Mucosa of descending colon (tissue), 3 donors: ENCODE measurements around the gene MKLN1. TPM values are rescaled to one million over a fixed set of nuclear protein-coding genes. Genes with fewer than 3 reads are reported as not detected.

ENCODE experiments used
- ATAC-seq: fragments of 200-7000 bp; cut with Tn5 transposase; one replicate; pipeline ENCODE4 v1.9.1; 2020; ENCODE audit warnings: mild to moderate bottlenecking, moderate library complexity
- DNase-seq, 3 donors: peaks; one replicate each; pipeline ENCODE4 v3.0.0-alpha.2; 2020
- H3K36me3 ChIP-seq: fragments of 200-600 bp; one replicate; pipeline ENCODE4 v1.8.0; 2021; ENCODE audit warnings: low read depth, mild to moderate bottlenecking
- H3K4me1 ChIP-seq: fragments of 200-600 bp; one replicate; pipeline ENCODE4 v1.8.0; 2021; ENCODE audit warnings: low read depth, mild to moderate bottlenecking
- H3K4me3 ChIP-seq: fragments of 200-600 bp; one replicate; pipeline ENCODE4 v1.8.0; 2021; ENCODE audit warnings: mild to moderate bottlenecking
- H3K9me3 ChIP-seq: fragments of 200-600 bp; one replicate; pipeline ENCODE4 v1.8.0; 2021; ENCODE audit warnings: mild to moderate bottlenecking
- intact Hi-C, 2 donors: fragments of 100-400 bp; cut with DNase I in 1 of 2; cut with micrococcal nuclease in 1 of 2; formaldehyde crosslinking; loops; one replicate each; pipeline versions ENCODE4 v1.11.0 to v1.11.1; 2022; cut with DNase I, micrococcal nuclease
- long read RNA-seq, 2 donors: library from polyadenylated mRNA; unstranded; transcript quantifications; one replicate each; pipeline ENCODE4 v2.0.0, GENCODE V29; 2019 to 2021
- total RNA-seq, 3 donors: library from RNA; stranded (reverse); fragmentation: NEBNext Ultra II Directional in 2 of 3; extraction: Animal tissue kit (Norgen Biotek cat#: 25700) in 2 of 3; gene quantifications; one replicate each; pipeline versions ENCODE4 v1.2.1 to v1.2.4, GENCODE V29; 2021 to 2023
- TF ChIP-seq, protein P1 (sequence below): fragments of 200-600 bp; IDR thresholded peaks from one replicate; pipeline ENCODE4 v1.8.0; 2022; ENCODE audit warnings: antibody characterized with exemption, mild to moderate bottlenecking
- donor health status: DM: no; HTN: no; CAD: no; lungs with moderate emphysema.
- donor health status: DM: no; HTN: no; CAD: no.
- donor health status: DM: no; HTN: yes; CAD: no.

Gene MKLN1
- 10 to 100 TPM; 41.5 to 66.1 (median 47.1) TPM for total RNA-seq
- long read RNA-seq, donor 1, full-length matches to known transcripts = 17 of 29 reads
- long read RNA-seq, donor 1, partial matches to known transcripts = 3 of 29 reads
- long read RNA-seq, donor 1, other reads (novel, unspliced or antisense) = 9 of 29 reads
- long read RNA-seq, donor 2, partial matches to known transcripts = 2 of 3 reads
- long read RNA-seq, donor 2, other reads (novel, unspliced or antisense) = 1 of 3 reads

DNA sequence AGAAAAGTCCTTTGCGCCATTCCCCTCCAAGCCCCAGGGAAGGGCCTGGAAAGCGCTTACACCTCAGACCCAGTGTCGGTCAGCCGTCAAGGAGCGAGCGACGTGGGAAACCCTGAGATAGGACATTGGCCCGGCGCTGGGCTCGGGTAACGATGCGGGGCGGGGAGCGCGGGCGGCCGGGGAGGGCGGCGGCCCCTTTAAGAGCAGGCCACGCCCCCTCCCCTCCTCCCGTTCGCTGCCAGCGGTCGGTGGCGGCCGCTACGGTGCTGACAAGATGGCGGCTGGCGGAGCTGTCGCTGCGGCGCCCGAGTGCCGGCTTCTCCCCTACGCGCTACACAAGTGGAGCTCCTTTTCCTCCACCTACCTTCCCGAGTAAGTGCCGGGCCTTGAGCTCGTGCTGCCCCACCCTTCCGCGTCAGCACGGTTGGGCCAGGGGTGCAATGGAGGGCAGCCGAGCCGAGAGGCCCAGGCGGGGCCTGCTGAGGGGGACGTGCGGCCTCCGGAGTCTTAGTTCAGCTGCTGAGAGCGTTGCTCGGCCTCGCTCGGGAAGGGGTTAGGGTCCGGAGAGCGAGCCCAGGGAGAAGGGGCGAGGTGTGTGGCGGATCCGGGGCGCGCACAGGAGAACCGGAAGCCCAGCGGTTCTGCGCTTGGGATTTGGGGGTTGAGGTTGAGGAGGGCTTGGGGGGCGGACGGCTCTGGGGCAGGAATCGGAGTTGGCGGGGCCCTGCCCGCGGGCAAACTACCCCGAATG lies at the start of gene MKLN1:
TSS of gene MKLN1 (plus strand) at position 251 of the 751 bp plus-strand sequence. CDS start at position 275, 24 bp downstream.
- Histone ChIP-seq H3K4me1 (peaks cover 26% of the 10 kb centered on the region), H3K9me3 (no peaks in the 10 kb centered on the region), H3K36me3 (no peaks in the 10 kb centered on the region), H3K4me3 (peak within 1 kb of the TSS; percentile 94)
- DNase-seq (peak; percentile 94 to 96 (median 94)), ATAC-seq (peak; percentile 99)
- TF ChIP-seq, protein P1, sequence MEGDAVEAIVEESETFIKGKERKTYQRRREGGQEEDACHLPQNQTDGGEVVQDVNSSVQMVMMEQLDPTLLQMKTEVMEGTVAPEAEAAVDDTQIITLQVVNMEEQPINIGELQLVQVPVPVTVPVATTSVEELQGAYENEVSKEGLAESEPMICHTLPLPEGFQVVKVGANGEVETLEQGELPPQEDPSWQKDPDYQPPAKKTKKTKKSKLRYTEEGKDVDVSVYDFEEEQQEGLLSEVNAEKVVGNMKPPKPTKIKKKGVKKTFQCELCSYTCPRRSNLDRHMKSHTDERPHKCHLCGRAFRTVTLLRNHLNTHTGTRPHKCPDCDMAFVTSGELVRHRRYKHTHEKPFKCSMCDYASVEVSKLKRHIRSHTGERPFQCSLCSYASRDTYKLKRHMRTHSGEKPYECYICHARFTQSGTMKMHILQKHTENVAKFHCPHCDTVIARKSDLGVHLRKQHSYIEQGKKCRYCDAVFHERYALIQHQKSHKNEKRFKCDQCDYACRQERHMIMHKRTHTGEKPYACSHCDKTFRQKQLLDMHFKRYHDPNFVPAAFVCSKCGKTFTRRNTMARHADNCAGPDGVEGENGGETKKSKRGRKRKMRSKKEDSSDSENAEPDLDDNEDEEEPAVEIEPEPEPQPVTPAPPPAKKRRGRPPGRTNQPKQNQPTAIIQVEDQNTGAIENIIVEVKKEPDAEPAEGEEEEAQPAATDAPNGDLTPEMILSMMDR = no peak
- intact Hi-C loops = no loop called here

DNA sequence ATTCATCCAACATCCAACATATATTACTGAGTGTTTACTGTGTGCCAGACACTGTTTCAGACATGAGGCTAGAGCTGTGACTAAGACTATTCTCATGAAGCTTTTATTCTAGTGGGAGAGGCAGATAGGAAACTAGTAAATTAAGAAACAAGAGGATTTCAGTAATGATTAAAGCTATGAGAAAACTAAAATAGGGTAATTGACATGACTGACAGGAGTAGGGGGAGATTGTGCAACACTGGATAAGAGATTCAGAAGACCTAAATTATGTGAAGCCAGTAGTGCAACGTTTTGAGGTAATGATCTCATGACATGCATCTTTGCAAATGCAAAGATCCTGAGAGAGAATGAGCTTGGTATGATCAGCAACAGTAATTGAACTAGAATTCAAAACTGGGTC lies 48.6 kb upstream of the MKLN1 start:
- TF ChIP-seq, protein P1 = no peak
- Histone ChIP-seq H3K4me3 (no peak overlapping the region), H3K4me1 (no peaks in the 10 kb centered on the region), H3K36me3 (no peaks in the 10 kb centered on the region), H3K9me3 (no peaks in the 10 kb centered on the region)
- DNase-seq (no peak), ATAC-seq (no peak)
- intact Hi-C loops = no loop called here

DNA sequence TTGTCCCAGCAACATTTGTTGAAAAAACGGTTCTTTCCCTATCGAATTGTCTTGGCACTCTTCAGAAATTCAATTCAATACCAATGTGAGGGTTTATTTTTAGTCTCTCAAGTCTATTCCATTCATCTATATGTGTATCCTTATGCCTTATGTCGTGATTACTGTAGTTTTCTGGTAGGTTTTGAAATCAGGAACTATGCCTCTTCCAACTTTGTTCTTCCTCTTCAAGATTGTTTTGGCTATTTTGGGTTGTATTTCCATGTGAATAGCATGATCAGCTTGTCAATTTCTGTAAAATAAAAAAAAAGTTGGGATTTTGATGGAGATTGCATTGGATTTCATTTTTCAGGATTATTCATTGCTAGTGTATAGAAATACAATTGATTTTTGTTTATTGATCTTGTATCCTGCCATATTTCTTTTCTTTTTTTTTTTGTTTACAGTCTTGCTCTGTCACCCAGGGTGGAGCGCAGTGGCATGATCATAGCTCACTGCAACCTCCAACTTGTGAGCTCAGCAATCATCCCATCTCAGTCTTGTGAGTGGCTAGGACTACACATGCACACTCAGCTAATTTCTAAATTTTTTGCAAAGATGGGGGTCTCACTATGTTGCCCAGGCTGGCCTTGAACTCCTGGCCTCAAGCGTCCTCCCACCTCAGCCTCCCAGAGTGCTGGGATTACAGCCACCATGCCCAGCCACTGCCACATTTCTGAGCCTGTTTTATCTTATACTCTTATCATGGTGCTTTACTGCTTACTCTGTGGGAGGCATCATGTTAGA lies 46.2 kb upstream of the MKLN1 start:
- Histone ChIP-seq H3K4me1 (no peaks in the 10 kb centered on the region), H3K9me3 (no peaks in the 10 kb centered on the region), H3K4me3 (no peak overlapping the region), H3K36me3 (no peaks in the 10 kb centered on the region)
- no peak for DNase-seq
- TF ChIP-seq, protein P1 = no peak
- ATAC-seq = no peak
- intact Hi-C loops = no loop called here

DNA sequence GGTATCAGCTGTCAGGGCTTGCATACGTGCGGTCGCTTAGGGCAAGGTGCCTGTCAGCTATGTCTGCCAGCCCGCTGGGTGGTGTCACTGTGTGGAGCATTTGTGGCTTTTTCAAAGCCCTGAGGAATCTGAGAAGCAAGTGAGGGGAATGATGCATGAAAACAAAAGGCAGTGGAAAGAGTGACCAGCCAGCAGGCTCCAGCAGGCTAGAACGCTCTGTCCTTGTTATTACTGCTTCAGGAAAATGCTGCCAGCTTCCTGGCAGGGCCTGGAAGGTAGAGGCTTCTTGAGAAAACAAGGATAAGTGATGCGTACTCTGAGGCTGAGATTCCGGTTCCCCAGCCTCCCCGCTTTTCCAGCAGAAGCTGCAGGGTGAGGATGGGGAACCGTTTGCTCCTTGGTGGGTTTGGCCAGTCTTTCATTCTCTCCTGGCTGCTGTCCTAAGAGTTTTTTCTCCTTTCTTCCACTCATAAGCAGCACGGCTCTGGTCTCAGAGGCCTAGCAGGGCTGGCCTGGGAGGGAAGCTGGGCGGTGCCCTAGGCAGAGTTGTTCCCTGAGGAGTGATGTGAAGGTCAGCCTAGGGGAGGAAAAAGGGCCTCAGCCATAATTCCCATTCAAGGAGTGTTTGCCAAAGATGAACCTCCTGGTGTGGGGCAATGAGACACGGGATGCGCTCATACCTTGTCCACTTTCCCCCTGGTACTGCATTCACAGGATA lies 42.8 kb upstream of the MKLN1 start:
- DNase-seq = peak in 1 of 3 donors; percentile 52
- intact Hi-C loops = no loop called here
- Histone ChIP-seq H3K4me1 (no peaks in the 10 kb centered on the region), H3K9me3 (no peaks in the 10 kb centered on the region), H3K36me3 (no peaks in the 10 kb centered on the region), H3K4me3 (no peak overlapping the region)
- TF ChIP-seq, protein P1 = no peak
- ATAC-seq = no peak

DNA sequence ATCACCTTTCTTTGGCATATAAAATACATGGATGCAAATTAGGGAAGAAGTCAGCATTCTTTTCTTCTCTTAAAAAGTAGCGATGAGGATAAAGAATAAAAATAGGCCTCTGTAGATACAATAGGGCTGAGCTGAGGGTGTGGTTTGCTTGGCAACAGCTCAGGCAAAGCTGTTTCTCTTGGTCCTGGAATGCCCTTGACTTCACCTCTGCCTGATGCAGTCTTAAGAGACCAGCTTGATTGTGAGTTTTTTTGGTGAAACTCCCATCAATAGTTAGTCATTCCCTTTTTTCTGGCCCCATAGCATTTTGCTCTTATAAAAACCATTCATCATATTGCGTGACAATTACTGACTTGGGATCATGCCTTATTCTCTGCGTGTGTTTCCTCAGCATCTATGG lies 42.1 kb upstream of the MKLN1 start:
- Histone ChIP-seq H3K9me3 (no peaks in the 10 kb centered on the region), H3K36me3 (no peaks in the 10 kb centered on the region), H3K4me1 (no peaks in the 10 kb centered on the region), H3K4me3 (no peak overlapping the region)
- intact Hi-C loops = no loop called here
- TF ChIP-seq, protein P1 = no peak
- DNase-seq (no peak), ATAC-seq (no peak)
